ENCODE data around the gene LLPH.

The LLPH gene

DNA sequence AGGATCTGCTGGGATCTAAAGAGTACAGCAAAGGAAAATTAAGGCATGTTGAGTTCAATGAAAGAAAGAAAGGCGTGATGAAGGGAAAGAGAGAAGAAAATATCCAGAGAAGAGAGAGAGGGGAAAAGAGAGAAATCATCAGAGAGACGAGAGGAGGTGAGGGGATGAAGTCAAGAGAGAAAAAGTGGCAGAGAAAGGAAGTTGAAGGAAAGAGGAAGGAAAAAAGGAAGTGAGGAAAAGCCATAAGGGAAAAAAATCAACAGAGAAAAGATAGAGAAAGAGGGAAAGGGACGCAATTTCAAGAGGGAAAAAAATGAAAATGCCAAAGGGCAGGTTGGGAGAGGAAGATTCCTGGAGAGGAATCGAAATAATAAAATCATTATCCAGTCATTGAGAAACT lies 40.4 kb downstream of the LLPH start:
- no peak for DNase-seq (ENCODE audit: low read depth)

DNA sequence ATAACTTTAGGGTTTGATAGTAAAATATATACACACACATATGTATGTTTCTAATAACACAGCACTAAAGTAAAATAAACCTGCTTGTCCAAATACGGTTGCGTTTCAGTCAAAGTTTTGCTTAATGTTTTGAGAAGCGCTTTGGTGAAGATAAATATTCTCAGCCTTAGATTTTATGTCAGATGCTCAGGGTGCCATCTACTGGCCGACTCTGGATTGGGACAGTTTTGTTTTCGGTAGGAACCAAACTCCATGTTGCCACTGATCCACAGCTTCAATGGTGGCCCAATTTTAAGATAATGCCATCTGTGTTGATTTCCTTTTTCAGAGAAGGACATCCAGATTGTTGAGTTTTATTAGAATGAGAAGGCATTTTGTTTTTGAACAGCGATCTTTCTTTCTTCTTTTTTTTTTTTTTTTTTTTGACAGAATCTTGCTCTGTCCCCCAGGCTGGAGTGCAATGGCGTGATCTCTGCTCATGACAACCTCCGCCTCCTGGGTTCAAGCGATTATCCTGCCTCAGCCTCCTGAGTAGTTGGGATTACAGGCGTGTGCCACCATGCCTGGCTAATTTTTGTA lies 43.1 kb downstream of the LLPH start:
- peak; percentile 80 for DNase-seq (ENCODE audit: low read depth)

DNA sequence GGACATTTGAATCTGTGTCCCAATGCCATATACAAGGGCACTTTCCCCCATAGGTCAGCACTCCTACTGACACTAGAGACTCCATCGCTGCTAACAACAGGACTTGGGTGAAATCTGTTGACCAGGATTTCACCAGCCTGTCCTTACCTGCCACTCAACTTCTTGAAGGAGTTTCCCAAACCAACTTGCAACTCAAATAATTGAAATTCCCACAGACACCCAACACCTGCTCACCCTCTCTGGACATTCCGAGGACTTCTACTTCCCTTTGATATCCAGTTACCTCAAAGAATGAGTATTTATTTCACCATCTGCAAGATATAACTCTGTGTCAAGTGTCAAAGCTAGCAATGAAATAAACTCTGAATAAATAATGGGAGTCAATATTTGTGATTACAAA lies 44.6 kb downstream of the LLPH start:
- DNase-seq (ENCODE audit: low read depth), result no peak

DNA sequence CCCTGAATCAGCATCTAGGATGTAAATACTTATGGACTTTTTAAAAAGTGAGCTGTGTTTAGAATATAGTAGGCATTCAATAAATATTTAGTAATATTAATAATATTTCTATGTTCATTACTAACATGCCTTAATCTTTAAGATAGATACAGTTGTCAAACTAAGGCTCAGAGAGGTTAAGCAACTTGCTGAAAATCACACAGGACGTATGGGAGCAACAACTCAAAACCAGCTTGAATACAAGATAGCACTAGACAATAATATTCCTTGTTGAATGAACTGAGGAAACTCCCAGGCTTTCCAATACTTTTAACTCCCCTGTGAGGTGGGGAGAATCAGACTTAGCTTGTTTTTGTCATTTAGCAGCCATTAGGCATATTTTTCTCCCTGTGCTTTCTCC lies 45.3 kb downstream of the LLPH start:
- DNase-seq (ENCODE audit: low read depth), result no peak

DNA sequence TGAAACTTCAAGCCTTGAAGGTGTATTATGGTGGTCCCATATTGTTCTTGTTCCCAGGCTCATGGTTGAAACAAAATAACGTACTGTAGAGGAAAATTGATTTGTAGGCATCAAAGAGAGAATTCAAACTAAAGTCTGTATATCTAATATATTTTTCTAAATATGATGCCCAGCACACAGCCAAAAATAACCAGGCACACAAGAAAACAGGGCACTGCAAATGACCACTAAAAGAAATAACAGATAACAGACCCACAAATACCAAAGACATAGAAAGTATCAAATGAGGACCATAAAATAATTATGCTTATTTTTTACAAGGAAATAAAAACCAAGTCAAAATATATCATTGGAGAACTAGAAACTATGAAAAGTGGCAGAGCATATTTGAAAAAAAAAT lies 46.8 kb downstream of the LLPH start:
- DNase-seq (ENCODE audit: low read depth), result no peak

DNA sequence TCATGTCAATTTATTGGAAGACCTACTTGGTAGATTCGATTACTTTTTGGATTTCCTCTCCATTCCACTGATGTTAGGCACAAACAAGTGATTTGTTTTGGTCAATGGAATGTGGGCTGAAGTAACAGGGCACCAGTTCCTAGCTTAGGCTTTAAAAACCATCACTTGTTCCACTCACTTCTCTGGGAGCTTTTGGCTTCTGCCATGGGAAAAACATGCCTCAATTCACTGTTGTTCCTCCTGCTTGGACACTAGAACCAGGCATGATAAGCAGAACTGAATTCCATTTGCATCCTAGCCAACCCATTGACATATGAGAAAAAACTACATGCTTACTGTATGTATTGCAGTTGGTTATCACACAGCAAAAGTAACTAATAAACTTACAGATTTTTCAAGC lies 47.8 kb downstream of the LLPH start:
- no peak for DNase-seq (ENCODE audit: low read depth)

DNA sequence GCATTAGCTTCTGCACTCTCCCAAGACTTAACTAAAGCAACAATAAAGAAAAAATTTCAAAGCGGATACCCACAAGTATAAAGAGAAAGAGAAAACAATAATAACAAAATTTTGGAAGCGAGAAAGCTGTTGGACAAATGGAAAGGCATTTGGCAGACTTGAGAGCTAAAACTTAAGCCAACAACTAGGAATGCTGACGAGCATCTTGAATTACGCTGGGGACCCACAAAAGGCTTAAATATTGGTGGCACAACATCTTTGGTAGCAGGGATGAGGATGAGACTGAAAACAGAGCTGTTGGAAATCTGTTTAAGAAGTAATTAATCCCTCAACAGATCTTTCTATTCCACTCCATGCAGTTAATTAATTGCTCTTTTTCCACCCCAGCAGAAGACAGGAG lies 49.8 kb downstream of the LLPH start:
- DNase-seq (ENCODE audit: low read depth), result no peak

DNA sequence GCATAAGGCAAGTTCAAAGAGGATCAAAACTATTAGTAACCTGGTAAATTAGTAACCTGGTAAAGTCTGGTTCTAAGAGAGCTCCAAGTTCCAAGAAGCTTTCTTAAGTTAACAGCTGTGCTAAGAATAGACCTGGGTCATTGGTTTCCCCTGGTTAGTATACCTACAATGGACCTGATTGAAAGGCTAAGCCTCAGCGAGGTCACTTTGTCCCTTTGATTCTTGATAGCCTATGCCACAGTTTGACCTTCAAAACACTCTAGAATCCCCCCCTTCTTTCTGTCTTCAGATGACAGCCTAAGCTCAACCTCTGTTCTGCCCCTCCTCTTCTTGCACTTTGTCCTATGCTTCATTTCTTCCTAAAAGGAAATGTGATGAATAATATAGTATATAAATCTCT lies 53.0 kb downstream of the LLPH start:
- DNase-seq (ENCODE audit: low read depth), result no peak

DNA sequence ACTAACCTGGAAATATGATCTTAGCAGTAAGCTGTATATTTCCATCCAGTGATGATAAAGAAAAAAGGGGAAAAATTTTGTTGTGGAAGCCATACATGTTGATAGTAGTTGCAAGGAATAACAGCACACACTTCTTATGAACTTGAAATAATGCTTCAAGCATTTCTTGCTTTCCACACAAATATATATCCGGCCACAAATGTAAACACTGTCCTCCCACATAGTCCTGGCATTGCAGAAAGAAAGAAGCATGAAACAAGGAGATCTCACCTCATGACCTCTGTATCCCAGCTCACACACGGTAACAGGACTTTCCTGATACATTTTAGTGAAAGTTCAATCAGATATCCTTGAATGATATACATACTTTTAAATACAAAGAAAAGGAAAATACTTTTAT lies 56.0 kb downstream of the LLPH start:
- DNase-seq (ENCODE audit: low read depth), result peak; percentile 68

DNA sequence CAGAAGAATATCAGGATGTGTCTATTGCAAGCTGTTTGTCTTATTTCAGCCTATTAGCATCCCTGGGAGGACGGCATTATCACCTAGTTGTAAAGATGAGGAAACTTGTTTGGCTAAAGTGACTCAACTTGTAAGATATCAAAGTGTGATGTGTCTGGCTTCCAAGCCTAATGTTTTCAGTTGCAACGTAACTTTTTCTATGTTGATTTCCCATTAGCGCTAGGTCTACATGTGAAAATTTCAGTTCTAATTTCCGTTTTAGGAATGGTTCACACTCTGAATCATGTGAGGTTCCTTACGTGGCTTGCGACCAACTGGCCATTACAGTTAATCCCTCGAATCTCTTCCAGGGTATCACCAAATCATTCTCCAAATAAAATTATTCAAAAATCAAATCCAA lies 58.0 kb downstream of the LLPH start:
- no peak for DNase-seq (ENCODE audit: low read depth)

DNA sequence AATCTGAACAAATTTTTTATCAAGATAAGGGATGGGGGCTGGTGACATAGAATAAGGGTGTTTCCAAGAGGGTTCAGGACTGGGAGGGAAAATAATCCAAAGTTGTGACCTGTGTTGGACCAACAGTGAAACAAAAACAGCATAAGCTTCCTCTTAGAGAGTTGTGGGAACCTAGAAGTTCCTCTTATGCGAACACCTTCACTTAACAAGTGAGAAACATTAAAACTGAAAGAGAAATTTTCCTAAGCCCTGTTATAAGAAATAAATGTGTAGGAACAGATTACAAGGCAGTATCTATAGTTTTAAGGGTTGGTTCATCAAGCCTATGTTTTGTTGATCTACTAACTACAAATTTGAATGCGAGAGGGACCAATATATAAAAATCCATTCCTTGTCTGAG lies 58.4 kb downstream of the LLPH start:
- DNase-seq (ENCODE audit: low read depth), result no peak

DNA sequence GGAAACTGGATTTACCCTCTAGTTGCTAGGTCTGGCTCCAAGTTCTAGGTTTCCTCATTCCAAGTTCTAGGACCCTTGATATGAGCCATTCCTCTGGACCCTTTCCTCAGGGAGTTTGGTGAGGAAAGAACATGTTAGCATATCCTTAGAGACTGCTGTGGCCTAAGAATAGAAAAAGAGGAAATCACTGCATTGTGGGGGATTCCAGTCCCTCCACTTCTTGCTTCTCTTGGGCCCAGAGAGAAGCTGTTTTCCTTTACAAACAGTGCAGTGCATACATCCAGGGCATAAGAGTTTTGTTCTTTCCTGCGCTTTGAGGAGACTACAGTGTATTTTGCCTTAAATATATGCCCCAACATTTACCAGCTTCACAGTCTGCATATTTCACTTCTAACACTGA lies 59.0 kb downstream of the LLPH start:
- DNase-seq (ENCODE audit: low read depth), result no peak

DNA sequence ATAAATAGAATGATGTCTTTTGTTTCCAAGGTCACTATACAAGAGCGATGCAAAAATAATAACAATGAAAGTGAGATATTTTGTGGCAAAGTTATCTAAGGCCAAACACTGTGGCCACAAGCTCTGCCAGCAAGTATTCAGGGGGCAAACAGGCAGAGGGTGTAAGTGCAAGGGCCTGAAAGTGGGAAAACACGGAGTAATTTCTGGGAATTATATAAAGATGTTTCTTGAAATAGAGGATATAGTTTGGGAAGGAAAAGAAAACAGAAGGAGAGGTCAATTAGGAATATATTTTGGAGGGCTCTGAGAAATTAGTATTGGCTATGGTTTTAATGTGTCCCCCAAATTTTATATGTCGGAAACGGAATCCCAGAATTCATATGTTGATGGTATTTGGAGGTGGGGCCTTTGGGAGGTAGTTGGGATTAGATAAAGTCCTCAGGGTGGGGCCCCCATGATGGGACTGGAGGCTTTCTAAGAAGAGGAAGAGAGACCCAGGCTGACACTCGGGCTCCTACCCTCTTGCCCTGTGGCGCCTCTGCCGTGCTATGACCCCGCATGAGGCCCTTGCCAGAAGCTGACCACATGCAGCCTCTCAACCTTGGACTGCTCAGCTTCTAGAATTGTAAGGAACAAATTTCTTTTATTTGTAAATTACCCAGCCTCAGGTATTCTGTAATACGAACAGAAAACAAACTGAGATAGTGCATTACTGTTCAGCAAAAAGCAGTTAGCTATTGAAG lies 60.0 kb downstream of the LLPH start:
- DNase-seq (ENCODE audit: low read depth), result no peak

DNA sequence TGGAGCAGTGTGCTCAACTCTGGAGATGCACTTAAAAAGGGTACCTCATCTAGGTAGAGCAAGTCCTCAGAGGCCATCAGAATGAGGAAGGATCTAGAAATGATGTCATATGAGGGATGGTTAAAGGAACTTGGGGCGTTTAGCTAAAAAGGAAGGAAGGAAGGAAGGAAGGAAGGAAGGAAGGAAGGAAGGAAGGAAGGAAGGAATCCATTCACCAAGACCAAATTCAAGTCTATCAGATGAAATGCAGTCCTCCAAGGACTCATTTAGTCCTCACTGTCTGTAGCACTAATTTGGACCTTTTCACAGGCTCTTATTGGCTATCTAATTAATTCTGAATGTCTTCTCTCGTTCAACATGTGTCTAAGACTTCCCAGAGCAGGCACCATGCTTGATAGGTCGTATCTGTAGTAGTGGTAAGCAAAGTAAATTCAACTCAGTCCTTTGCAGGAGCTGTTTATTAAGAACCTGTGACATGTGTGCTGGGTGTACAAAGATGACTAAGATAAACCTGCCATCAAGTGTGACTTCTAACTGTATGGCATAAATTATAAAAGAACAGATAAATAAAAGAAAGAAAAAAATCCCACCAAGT lies 63.5 kb downstream of the LLPH start:
- no peak for DNase-seq (ENCODE audit: low read depth)

Data from ELR (cell line).